ENCODE measurements around the gene RAMP1.

DNA sequence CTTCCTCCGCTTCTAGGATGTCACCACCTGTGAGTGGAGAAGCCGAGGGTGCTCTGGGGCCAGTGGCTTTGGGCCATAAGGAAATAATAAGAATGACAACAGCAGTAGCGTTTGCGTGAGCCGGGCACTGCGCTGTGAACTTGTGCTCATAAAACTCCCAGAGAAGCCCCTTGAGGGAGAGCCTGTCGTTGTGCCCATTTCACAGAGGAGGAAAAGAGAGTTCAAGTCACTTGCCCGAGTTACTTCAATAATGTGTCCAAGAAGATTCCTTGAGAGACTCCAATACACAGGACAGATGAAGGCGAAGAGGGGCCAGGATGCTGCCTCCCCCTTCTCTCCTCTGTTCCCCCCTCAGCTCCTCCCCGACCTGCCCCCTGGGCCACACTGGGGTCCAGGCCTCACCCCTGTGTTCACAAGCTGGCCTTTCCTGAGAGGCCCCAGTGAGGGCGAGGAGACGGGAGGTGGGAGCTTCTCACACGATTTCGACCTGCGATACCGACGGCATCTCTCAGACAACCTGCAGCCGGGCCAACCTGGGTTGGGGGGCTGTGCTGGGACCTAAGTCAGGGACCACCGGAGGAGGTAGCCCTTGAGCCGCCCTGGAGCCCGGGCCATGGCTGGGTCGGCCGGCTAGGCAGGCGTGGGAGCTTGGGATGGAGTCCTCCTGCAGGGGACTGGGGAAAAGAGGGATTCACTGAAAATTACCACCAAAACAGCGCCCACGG, 53.9 kb downstream of the RAMP1 start:
- TF ChIP-seq YY1 (IDR thresholded peaks at IDR 0.05; ENCODE audit: insufficient read depth, insufficient read length), result no peak
- no peak for TF ChIP-seq SUZ12 (IDR thresholded peaks at IDR 0.05; ENCODE audit: extremely low read depth, insufficient read depth, insufficient read length)
